Left kidney (tissue), 2 donors: ENCODE data around the gene SAC3D1. TPM values are rescaled to one million over a fixed set of nuclear protein-coding genes. Genes with fewer than 3 reads are reported as not detected.
"Not testable (repeated sequence)": the region's sequence is repeated elsewhere in the genome, so short reads cannot be mapped to it uniquely, and the experiment has no call there.

Source experiments
- DNase-seq: peaks from one replicate; pipeline ENCODE4 v3.0.0-alpha.2; 2013
- polyA plus RNA-seq: library from polyadenylated mRNA; unstranded; fragments of 120-200 nt; gene quantifications from one replicate; pipeline ENCODE4 v1.2.1, GENCODE V29; 2013; ENCODE audit not compliant: insufficient read length

SAC3D1 gene
- polyA plus RNA-seq, 1 donor: 10.4 TPM

- no peak for DNase-seq
Measured at GRCh38 chr11:65021003-65021402, 20.0 kb upstream of the SAC3D1 start.

- DNase-seq: no peak
Measured at GRCh38 chr11:65021509-65021908, 19.5 kb upstream of the SAC3D1 start.

- not testable (repeated sequence) for DNase-seq
Measured at GRCh38 chr11:65023502-65023901, 17.5 kb upstream of the SAC3D1 start.

- no peak for DNase-seq
Measured at GRCh38 chr11:65026810-65027209, 14.2 kb upstream of the SAC3D1 start.

GRCh38 chr11:65027213-65028067 is 13.6 kb upstream of the SAC3D1 start, which contains the start of gene SNX15:
Gene SNX15 (plus strand): TSS chr11:65027439. CDS start chr11:65027538, 99 bp downstream.
- DNase-seq: peak; percentile 98

GRCh38 chr11:65032216-65032615 is 8.8 kb upstream of the SAC3D1 start:
- no peak for DNase-seq

- DNase-seq: no peak
Measured at GRCh38 chr11:65034423-65034822, 6.6 kb upstream of the SAC3D1 start.

- no peak for DNase-seq
Measured at GRCh38 chr11:65035579-65035978, 5.4 kb upstream of the SAC3D1 start.

GRCh38 chr11:65036931-65037330 is 4.1 kb upstream of the SAC3D1 start:
- no peak for DNase-seq

GRCh38 chr11:65040520-65040846 is 527 bp upstream of the SAC3D1 start:
- DNase-seq: no peak

GRCh38 chr11:65042891-65043290 is 1.9 kb downstream of the SAC3D1 start:
- no peak for DNase-seq

GRCh38 chr11:65043881-65044501 is 3.0 kb downstream of the SAC3D1 start:
- DNase-seq: no peak

GRCh38 chr11:65045061-65045460 is 4.1 kb downstream of the SAC3D1 start:
- no peak for DNase-seq

- no peak for DNase-seq
Measured at GRCh38 chr11:65045728-65046127, 4.7 kb downstream of the SAC3D1 start.

- no peak for DNase-seq
Measured at GRCh38 chr11:65047581-65048422, 6.8 kb downstream of the SAC3D1 start.

GRCh38 chr11:65051398-65051858 is 10.4 kb downstream of the SAC3D1 start:
- DNase-seq: no peak

- DNase-seq: no peak
Measured at GRCh38 chr11:65053827-65054508, 13.0 kb downstream of the SAC3D1 start.

GRCh38 chr11:65055538-65055937 is 14.5 kb downstream of the SAC3D1 start:
- DNase-seq: no peak

GRCh38 chr11:65056999-65057398 is 16.0 kb downstream of the SAC3D1 start:
- DNase-seq: no peak

- no peak for DNase-seq
Measured at GRCh38 chr11:65057526-65057925, 16.5 kb downstream of the SAC3D1 start.

- DNase-seq: no peak
Measured at GRCh38 chr11:65058012-65058411, 17.0 kb downstream of the SAC3D1 start.
